Brain pericyte (primary cell): ENCODE measurements around the gene MERTK.
"Not testable (repeated sequence)": the region's sequence is repeated elsewhere in the genome, so short reads cannot be mapped to it uniquely, and the experiment has no call there.

Source experiments
- DNase-seq: peaks from one replicate; pipeline ENCODE4 v3.0.0-alpha.2; 2012; ENCODE audit warnings: low read depth, low spot score

Gene MERTK

DNA sequence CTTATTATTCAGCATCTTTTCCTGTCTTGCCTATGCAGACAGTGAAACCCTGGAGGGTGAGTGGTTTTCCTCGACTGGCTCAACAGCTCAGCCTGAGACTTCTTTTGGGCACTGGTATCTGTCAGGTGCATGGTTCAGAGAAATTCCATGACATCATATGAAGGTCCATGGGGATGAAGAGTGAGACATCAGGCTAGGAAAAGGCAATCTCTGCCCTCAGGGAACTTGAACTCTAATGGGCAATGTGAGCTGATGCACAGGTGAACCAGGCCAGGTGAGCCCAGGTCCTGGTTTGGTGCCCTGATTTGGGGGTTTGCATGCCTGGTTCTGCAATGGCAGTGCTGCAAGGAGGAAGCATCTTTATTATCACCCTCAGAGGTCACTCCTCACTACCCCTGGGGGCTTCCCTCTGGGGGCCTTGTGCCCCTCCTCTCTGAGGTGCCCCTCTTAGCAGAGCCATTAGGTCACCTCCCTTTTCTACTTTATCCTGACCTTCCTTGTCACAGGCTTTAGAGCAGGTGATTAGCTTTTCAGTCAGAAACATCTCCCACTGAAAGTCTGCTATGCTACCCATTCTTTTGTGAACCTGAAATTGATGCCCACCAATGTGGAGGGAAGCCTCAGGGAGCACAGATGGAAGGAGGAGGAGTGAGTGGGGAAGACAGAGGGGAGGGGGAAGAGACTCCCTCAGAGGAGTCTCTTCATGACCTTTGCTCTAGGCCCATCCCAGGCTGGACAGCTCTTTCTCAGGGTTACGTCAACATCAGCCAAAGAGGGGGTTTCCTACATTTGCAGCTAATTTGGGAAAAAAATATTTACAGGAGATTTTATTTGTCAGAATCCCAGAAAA lies 47.3 kb downstream of the MERTK start:
- DNase-seq = no peak

DNA sequence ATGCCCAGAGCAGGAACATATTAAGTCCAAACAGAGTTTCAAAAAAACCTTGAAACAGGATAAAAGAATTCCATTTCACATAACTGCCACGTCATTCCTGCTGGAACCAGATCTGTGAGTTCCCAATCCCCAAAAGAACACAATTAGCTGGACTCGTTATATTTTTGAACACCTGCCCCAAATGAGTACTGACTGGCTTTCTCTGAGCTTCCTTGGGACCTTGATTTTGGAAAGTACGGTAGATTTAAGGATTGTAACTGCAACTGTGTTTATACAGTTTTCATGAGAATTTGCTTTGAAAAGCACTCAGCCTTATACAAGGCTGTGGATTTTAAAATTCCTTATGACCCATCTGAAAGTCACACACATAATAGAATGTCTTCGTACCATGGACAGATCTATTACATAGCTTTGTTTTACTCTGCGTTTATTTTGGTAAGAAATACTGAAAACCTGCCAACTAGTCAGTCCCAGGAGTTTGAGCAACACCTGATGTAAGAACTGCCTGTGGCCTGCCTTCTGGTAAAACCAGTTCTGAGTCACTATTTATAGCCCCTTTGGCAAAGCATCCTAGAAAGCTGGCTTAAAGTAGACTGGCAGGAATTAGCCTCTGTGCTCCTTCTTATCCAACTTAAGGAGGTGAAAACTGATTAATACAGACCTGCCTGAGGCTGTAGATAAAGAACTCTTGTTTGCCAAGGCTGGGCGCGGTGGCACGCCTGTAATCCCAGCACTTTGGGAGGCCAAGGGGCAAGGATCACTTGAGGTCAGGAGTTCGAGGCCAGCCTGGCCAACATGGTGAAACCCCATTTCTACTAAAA lies 48.1 kb downstream of the MERTK start:
- peak; percentile 57 for DNase-seq

DNA sequence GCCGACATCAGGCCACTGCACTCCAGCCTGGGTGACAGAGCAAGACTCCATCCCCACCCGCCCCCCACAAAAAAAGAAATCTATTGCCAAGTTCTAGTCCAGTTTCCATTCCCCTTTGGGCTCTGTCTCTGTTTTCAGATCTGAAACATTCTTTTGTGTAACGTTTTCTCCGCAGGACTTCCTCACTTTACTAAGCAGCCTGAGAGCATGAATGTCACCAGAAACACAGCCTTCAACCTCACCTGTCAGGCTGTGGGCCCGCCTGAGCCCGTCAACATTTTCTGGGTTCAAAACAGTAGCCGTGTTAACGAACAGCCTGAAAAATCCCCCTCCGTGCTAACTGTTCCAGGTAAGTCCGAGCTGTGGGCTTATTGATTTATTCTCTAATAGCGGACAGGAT lies 48.8 kb downstream of the MERTK start:
- DNase-seq = no peak

DNA sequence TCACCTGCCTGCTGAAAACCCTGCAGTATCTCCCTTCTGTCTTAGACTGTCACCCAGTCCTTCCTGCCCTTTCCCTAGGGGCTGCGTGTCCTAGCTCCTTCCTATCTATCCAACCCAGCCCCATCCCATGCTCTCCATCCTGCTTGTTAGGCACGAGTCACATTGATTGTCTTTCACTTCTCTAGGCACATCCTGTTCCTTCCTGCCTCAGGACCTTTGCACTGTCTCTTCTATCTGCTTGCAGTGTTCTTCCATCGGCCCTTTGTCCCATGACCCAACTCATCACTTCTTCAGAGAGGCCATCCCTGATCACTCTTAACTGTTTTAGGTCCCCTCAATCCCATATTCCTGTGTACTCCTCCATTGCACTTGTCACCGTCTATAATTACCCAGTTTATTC lies 50.4 kb downstream of the MERTK start:
- DNase-seq = no peak

DNA sequence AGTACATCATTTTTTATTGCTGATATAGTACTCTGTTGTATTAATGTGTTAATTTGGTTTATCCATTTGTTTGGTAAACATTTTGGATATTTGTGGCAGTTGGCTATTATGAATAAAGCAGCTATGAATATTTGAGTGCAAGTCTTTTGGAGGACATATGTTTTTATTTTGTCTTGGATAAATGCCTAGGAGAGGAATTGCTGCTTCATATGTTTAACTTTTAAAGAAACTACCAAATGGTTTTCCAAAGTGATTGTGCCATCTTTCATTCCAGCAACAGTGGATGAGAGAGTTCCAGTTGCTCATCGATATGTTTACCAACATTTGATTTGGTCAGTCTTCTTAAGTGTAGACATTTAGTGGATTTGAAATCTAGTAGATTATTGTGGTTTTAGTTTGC lies 51.8 kb downstream of the MERTK start:
- DNase-seq = no peak

DNA sequence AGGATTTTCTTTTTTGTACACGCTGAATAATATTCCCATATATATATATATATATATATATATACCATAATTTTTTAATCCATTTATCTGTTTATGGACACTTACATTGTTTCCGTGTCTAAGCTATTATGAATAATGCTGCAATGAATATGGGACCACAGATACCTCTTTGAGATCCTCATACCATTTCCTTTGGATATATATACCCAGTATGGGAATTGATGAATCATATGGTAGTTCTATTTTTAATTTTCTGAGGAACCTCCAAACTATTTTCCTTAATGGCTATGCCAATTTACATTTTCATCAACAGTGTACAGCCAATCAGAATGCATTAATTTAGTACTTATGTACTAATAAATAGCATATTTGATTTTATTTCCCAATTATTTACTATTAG lies 53.1 kb downstream of the MERTK start:
- DNase-seq = no peak

DNA sequence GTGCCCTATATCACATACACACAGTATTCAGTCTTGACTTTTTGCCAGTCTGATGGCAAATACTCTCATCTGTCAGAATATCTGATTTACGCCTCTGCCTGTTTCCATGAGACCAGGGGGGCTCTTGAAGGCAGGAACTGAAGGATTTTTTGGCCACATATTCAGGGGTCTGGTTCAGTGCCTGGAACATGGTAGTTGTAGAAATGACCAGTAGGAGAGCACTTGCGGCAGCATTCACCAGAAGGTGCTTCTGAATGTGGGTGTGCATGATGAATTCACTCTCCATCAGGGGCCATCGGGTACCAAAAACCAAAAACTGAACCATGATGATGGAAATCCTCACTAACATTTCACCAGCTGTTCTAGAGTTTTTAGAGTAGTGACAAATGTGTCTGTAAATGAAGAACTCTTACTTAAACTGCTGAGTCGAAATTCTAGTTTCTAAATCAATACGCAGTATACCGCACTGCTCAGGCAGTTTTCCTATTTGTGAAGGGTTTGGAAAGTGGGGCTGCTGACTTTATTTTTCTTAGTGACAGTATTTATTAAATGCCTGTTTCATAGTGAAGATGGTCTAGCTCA lies 54.6 kb downstream of the MERTK start:
- no peak for DNase-seq

DNA sequence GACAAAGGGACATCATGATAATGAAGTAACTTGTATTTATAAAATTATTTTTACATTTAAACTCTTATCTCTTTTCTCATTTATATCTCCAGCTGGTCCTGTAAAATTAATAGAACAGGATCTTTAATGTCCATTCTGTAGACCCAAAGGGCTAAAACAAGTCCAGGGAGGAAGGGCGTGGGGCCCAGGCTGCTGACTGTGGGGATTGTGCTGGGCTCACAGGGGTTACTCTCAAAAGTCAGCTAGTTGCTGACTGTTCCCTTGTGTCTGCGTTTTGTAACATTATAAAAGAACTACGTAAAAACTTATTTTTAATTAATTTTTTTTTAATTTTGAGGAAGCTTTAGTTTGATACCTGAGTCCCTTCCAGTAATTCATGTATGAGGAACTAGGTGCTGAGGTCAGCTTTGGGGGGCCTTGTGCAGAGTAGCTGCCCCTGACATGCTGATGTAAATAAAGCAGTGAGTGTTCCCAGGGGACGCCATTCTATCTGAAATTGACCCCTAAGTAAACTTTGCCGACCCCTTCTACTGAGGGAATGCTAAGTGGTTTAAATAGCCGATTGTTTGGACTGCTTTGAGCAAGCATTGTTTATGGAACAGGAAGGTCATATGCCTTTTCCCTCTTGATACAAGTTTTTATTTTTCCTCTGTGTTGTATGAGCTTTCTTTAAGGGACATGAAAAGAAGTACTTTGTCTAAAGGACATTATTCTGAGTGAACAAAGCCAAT lies 56.4 kb downstream of the MERTK start:
- DNase-seq = no peak

DNA sequence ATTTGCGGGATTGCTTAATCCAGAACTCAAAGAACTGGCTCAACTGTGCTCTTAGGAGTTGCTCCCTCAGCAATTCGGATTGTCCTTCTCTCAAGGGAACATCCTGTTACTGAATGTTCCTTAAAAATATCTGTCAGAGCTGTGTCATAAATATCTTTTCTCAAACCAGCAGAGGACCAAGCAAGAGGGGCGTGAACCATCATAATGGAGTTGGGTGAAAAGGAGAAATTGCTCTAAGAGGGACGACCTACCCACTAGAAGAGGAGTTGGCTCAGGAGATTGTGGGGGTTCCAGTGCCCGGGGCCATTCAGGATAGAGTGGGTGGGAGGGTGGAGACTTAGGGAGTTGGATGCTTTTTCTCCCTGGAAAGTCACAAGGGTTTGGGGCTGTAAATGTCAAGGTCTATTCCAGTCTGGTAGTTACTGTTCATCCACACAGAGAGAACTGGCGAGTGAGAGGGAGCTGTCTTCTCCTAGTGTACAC lies 59.5 kb downstream of the MERTK start:
- no peak for DNase-seq

DNA sequence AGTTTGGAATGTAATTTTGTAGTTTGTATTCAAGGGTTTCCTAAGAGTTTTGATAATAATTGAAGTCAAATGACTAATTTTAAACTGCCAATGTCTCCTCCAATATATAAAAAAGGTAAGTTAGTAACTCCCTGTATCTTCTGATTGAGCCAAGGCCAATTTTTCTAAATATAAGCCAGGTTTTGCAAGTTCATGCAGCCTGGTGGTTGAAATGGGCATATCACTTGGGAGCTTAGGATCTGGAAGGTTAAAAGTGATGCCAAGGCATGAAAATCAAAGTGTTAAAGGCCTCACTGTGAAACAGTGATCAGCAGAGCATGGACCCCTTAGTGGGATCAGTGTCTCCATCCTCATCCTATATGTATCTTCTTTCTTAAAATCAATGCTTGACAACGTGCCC lies 60.5 kb downstream of the MERTK start:
- DNase-seq = no peak

DNA sequence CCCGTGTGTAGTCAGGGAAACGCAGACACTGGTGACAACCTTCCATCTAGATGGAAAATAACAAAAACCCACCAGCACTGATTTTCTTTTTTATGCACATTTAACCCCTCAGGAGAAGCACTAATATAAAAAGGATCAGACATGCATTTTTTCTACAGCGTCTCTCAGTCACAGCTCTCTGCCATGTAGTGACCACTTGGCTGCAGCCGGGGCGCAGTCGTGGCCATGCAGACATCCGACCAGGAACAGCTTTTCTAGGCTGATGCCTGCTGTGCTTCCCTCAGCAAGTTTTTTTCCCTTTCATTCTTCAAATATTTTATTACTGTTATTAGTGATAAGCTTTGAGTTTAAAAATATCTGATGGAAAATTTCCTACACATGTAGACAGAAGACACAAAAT lies 63.3 kb downstream of the MERTK start:
- no peak for DNase-seq

DNA sequence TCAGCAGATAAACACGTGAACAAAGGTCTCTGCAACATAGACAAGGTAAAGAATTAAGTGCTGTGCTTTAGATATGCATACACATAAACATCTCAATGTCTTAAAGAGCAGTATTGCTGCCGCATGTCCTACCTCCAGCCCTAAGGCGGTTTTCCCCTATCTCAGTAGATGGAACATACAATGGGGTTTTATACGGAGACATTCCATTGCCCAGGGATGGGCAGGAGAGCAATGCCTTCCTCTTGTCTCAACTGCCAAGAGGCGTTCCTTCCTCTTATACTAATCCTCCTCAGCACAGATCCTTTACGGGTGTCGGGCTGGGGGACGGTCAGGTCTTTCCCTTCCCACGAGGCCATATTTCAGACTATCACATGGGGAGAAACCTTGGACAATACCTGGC lies 64.7 kb downstream of the MERTK start:
- DNase-seq = not testable (repeated sequence)

DNA sequence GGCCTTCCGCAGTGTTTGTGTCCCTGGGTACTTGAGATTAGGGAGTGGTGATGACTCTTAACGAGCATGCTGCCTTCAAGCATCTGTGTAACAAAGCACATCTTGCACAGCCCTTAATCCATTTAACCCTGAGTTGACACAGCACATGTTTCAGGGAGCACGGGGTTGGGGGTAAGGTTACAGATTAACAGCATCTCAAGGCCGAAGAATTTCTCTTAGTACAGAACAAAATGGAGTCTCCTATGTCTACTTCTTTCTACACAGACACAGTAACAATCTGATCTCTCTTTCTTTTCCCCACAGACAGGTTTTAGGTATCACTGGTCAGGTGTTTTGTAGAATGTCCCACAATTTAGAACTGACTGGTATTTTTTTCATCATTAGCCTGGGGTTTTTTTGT lies 65.1 kb downstream of the MERTK start:
- not testable (repeated sequence) for DNase-seq

DNA sequence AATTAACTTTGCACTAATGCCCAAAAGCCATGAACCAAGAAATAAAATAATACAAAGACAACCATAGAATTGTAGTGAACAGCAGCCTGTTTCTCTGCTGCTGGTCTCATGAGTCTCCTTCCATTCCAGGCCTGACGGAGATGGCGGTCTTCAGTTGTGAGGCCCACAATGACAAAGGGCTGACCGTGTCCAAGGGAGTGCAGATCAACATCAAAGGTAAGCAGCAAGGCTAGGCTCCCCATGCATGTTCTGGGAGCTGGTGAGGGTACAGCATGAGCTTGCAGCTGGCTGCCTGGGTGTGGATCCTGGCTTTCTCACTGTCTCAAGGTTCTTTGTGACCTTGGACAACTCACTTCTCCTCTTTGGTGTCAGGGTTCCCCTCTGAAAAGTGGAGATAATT lies 66.7 kb downstream of the MERTK start:
- no peak for DNase-seq

DNA sequence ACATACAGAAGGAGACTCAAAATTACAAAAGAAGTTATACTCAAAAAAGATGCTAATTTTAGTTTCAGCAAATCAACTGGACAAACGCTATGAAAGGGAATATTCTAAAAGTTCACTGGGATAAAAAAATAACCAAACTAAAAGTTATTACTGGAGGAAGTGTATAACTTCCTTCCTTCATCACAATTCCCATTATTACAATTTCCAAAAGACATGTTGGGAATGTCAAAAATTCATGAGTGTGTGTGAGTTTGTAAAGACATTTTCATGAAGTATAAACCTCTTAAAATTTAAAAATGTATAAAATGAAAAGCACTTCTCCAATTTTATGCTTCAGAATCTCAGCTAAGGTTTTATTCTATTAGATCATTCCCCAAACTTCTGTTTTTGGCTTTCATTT lies 67.8 kb downstream of the MERTK start:
- DNase-seq = no peak

DNA sequence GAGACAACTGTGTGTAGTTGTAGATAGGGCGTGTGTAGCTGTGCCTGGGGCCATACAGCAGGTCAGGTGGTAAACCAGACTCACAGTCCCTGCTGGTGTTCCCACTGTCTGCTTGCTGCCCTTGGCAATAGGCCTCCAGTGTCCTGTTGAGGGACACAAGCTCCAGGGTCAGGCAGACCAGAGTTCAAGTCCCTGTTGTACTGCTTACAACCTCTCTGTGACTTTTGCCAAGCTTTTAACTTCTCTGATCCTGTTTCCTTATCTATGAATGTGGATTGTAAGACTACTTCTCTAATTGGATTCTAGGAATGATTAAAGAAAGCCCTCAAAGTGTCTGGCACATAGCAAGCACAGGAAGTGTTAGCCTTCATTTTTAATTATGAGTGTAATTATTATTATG lies 68.6 kb downstream of the MERTK start:
- DNase-seq = no peak

DNA sequence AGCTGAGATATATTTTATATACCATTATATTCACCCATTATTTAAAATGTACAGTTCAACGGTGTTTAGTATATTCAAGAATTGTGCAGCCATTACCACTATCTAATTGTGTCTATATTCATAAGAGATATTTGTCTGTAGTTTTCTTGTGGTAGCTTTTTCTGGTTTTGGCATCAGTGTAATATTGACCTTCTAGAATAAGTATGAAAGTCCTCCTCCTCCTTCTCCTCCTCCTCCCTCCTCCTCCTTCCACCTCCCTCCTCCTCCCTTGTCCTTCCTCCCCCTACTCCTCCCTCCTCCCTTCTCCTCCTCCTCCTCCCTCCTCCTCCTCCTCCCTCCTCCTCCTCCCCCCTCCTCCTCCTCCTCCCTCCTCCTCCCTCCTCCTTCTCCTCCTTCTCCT lies 72.0 kb downstream of the MERTK start:
- DNase-seq = no peak

DNA sequence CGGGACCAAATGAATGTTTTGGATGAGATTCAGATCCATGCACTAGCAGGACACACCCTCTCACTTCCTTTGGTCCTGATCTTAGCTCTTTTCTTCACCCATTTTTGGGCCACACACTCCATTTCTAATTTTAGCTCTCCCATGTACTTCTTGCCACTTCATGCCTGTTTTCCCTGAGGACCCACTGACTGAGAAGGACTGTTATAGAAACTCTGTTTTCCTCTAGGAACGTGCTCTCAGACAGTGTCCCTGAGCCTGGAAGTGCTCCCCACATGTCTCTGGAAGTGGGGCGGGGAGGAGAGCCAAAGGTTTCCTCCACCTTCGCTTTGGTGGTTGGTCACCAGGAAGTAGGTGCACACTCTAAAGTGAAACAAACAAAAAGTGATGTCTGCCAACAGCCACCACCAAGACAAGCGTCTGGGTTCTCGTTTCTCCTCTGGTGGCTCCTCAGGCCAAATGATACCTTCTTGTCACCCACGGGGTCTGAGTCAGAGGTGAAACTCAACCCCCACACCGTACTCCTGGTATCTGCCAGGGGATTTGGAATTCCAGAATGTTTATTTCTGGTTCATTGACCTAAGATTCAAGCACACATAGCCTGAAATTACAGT lies 74.7 kb downstream of the MERTK start:
- DNase-seq = no peak

DNA sequence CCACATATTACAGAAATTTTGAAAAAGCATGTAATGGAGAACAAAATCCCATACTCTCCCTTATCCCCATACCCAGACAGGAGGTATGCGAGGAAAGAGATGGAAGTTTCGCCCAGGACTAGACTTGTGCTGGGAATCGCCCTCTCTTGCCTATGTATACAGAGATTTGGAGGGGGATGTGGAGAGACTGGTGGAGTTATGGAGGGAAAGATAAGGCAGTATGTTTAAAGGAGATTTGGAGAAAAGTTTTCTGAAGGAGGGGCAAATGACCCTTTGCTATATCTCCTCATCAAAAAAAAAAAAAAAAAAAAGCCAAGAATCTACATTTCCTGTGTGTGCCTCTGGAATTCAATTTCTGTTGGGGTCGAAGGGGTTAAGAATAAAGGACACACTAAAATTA lies 75.3 kb downstream of the MERTK start:
- no peak for DNase-seq

DNA sequence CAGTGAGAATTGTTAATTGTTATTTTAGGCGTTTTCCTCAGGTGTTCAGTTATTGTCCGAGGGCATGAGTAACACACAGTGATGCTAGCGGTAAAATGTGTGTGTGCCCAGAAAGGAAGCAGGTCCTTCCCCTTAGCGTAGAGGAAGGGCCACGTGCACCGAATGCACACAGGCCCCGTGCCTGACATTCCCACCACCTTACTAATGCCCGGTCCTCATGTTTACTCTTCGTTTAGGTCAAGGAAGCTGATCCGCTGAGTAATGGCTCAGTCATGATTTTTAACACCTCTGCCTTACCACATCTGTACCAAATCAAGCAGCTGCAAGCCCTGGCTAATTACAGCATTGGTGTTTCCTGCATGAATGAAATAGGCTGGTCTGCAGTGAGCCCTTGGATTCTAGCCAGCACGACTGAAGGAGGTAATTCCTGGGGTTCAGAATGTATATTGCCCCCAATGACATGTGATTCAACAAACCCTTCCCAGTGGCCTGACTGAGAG lies 76.7 kb downstream of the MERTK start:
- DNase-seq = peak; percentile 31

DNA sequence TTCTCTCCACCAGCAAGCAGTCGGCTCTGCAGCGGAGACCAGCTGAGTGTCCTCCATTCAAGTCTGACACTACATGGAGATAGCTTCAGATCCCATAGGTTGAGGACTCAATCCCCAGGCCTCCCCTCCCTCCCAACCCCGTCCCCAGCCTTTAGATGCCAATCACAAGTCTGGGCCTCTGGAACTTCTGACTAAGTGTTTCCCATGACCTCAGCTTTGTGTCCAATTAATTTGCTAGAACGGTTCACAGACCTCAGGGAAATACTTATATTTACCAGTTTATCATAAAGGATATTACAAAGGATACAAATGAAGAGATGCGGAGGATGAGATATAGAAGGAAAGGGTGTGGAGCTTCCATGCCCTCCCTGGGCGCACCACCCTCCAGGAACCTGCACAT lies 77.4 kb downstream of the MERTK start:
- DNase-seq = no peak
